GM12878 (cell line): ENCODE results near the gene GGNBP2.

Experiments used
- EGR1 ChIP-seq, 2 experiments: IDR thresholded peaks; 1 replicate in 1 of 2; 2 replicates in 1 of 2; pipeline ENCODE4 v1.6.1; 2011 to 2012; ENCODE audit warnings: low read depth in 2 of 2, low read length in 2 of 2, borderline replicate concordance in 1 of 2, mild to moderate bottlenecking in 1 of 2, moderate library complexity in 1 of 2
- EP300 ChIP-seq, 2 experiments: fragments of 150-350 bp in 1 of 2; IDR thresholded peaks; 2 replicates each; pipeline ENCODE4 v1.6.1; 2011 to 2012; ENCODE audit warnings: low read depth in 2 of 2, low read length in 2 of 2, borderline replicate concordance in 1 of 2, improper control_type of control experiment in 1 of 2, inconsistent platforms in 1 of 2; ENCODE audit not compliant: control insufficient read depth in 1 of 2
- GABPA ChIP-seq: IDR thresholded peaks from 2 replicates; pipeline ENCODE4 v1.6.1; 2014; ENCODE audit warnings: antibody characterized with exemption, low read depth, mild to moderate bottlenecking, inconsistent platforms
- GATAD2B ChIP-seq: fragments of 450-650 bp; conservative IDR thresholded peaks from 2 replicates; pipeline ENCODE4 v1.6.1; 2017; ENCODE audit warnings: low read depth, mild to moderate bottlenecking, moderate library complexity
- JUND ChIP-seq: IDR thresholded peaks from 2 replicates; pipeline ENCODE4 v1.6.1; 2012; ENCODE audit warnings: low read depth, mild to moderate bottlenecking, low read length, improper control_type of control experiment, moderate library complexity
- SRF ChIP-seq, 2 experiments: IDR thresholded peaks; 2 replicates each; pipeline ENCODE4 v1.6.1; 2011; ENCODE audit warnings: low read depth in 2 of 2, low read length in 2 of 2, mild to moderate bottlenecking in 1 of 2, moderate library complexity in 1 of 2
- ZNF24 ChIP-seq: fragments of 450-650 bp; IDR thresholded peaks from 2 replicates; pipeline ENCODE4 v1.6.1; 2017; ENCODE audit warnings: antibody characterized with exemption, mild to moderate bottlenecking
- ZNF274 ChIP-seq: IDR thresholded peaks from one replicate; pipeline ENCODE4 v1.8.0; 2011; ENCODE audit not compliant: insufficient read length, insufficient read depth
- TF ChIP-seq, protein P1 (sequence below), 3 experiments: IDR thresholded peaks in 2 of 3; conservative IDR thresholded peaks in 1 of 3; 2 replicates each; pipeline ENCODE4 v1.5.1; 2011; ENCODE audit warnings: low read depth in 3 of 3, low read length in 3 of 3, mild to moderate bottlenecking in 3 of 3, control low read depth in 2 of 3, moderate library complexity in 2 of 3, inconsistent platforms in 1 of 3, mixed read lengths in 1 of 3; ENCODE audit not compliant: control insufficient read depth in 2 of 3, insufficient read depth in 1 of 3; ENCODE audit errors: extremely low read depth in 1 of 3
- TF ChIP-seq, protein P2 (sequence below): IDR thresholded peaks from 2 replicates; pipeline ENCODE4 v1.6.1; 2011; ENCODE audit warnings: mild to moderate bottlenecking, low read depth, low read length, moderate library complexity; ENCODE audit not compliant: insufficient replicate concordance
- TF ChIP-seq, protein P3 (sequence below): fragments of 150-350 bp; IDR thresholded peaks from 2 replicates; pipeline ENCODE4 v1.6.1; 2016; ENCODE audit warnings: low read depth, low read length
- TF ChIP-seq, protein P4 (sequence below): IDR thresholded peaks from 2 replicates; pipeline ENCODE4 v1.6.1; 2012; ENCODE audit warnings: mild to moderate bottlenecking, low read depth, low read length

DNA sequence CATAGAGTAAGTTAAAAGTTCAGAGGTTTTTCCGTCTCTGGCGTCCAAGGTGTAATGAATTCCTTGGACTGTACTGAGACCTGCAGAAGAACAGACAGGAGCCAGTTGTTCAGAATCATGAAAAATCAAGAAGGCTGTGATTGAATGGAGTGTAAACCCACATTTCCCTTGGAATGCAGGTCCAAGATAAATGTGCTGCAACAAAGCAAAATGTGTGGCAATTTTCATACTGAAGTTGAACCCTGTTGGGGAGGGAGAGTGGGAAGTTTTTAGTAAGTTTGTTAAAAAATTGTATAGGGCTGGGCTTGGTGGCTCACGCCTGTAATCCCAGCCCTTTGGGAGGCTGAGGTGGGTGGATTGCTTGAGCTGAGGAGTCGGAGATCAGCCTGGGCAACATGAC is 21.4 kb downstream of the GGNBP2 start:
- TF ChIP-seq, protein P1, sequence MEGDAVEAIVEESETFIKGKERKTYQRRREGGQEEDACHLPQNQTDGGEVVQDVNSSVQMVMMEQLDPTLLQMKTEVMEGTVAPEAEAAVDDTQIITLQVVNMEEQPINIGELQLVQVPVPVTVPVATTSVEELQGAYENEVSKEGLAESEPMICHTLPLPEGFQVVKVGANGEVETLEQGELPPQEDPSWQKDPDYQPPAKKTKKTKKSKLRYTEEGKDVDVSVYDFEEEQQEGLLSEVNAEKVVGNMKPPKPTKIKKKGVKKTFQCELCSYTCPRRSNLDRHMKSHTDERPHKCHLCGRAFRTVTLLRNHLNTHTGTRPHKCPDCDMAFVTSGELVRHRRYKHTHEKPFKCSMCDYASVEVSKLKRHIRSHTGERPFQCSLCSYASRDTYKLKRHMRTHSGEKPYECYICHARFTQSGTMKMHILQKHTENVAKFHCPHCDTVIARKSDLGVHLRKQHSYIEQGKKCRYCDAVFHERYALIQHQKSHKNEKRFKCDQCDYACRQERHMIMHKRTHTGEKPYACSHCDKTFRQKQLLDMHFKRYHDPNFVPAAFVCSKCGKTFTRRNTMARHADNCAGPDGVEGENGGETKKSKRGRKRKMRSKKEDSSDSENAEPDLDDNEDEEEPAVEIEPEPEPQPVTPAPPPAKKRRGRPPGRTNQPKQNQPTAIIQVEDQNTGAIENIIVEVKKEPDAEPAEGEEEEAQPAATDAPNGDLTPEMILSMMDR (IDR thresholded peaks at IDR 0.05 in 2 of 3, conservative IDR thresholded peaks at IDR 0.05 in 1 of 3; ENCODE audit: control insufficient read depth in 2 of 3, extremely low read depth in 1 of 3, insufficient read depth in 1 of 3, low read depth in 3 of 3, low read length in 3 of 3): no peak
- TF ChIP-seq GABPA (no peak), EP300 (IDR thresholded peaks at IDR 0.05; ENCODE audit: borderline replicate concordance in 1 of 2, control insufficient read depth in 1 of 2, low read depth in 2 of 2, low read length in 2 of 2) (no peak), JUND (no peak), ZNF24 (no peak), SRF (IDR thresholded peaks at IDR 0.05; ENCODE audit: low read depth in 2 of 2, low read length in 2 of 2) (no peak), ZNF274 (no peak), EGR1 (IDR thresholded peaks at IDR 0.05; ENCODE audit: borderline replicate concordance in 1 of 2, low read depth in 2 of 2, low read length in 2 of 2) (no peak), GATAD2B (no peak)
- TF ChIP-seq, protein P2, sequence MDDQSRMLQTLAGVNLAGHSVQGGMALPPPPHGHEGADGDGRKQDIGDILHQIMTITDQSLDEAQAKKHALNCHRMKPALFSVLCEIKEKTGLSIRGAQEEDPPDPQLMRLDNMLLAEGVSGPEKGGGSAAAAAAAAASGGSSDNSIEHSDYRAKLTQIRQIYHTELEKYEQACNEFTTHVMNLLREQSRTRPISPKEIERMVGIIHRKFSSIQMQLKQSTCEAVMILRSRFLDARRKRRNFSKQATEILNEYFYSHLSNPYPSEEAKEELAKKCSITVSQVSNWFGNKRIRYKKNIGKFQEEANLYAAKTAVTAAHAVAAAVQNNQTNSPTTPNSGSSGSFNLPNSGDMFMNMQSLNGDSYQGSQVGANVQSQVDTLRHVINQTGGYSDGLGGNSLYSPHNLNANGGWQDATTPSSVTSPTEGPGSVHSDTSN: no peak
- TF ChIP-seq, protein P3, sequence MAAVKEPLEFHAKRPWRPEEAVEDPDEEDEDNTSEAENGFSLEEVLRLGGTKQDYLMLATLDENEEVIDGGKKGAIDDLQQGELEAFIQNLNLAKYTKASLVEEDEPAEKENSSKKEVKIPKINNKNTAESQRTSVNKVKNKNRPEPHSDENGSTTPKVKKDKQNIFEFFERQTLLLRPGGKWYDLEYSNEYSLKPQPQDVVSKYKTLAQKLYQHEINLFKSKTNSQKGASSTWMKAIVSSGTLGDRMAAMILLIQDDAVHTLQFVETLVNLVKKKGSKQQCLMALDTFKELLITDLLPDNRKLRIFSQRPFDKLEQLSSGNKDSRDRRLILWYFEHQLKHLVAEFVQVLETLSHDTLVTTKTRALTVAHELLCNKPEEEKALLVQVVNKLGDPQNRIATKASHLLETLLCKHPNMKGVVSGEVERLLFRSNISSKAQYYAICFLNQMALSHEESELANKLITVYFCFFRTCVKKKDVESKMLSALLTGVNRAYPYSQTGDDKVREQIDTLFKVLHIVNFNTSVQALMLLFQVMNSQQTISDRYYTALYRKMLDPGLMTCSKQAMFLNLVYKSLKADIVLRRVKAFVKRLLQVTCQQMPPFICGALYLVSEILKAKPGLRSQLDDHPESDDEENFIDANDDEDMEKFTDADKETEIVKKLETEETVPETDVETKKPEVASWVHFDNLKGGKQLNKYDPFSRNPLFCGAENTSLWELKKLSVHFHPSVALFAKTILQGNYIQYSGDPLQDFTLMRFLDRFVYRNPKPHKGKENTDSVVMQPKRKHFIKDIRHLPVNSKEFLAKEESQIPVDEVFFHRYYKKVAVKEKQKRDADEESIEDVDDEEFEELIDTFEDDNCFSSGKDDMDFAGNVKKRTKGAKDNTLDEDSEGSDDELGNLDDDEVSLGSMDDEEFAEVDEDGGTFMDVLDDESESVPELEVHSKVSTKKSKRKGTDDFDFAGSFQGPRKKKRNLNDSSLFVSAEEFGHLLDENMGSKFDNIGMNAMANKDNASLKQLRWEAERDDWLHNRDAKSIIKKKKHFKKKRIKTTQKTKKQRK: no peak
- TF ChIP-seq, protein P4, sequence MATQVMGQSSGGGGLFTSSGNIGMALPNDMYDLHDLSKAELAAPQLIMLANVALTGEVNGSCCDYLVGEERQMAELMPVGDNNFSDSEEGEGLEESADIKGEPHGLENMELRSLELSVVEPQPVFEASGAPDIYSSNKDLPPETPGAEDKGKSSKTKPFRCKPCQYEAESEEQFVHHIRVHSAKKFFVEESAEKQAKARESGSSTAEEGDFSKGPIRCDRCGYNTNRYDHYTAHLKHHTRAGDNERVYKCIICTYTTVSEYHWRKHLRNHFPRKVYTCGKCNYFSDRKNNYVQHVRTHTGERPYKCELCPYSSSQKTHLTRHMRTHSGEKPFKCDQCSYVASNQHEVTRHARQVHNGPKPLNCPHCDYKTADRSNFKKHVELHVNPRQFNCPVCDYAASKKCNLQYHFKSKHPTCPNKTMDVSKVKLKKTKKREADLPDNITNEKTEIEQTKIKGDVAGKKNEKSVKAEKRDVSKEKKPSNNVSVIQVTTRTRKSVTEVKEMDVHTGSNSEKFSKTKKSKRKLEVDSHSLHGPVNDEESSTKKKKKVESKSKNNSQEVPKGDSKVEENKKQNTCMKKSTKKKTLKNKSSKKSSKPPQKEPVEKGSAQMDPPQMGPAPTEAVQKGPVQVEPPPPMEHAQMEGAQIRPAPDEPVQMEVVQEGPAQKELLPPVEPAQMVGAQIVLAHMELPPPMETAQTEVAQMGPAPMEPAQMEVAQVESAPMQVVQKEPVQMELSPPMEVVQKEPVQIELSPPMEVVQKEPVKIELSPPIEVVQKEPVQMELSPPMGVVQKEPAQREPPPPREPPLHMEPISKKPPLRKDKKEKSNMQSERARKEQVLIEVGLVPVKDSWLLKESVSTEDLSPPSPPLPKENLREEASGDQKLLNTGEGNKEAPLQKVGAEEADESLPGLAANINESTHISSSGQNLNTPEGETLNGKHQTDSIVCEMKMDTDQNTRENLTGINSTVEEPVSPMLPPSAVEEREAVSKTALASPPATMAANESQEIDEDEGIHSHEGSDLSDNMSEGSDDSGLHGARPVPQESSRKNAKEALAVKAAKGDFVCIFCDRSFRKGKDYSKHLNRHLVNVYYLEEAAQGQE: no peak
